GM19023 (cell line): ENCODE data around the gene KRT26.
"Not testable (repeated sequence)": the region's sequence is repeated elsewhere in the genome, so short reads cannot be mapped to it uniquely, and the experiment has no call there.

ENCODE experiments used
- ATAC-seq: cut with Tn5 transposase; IDR thresholded peaks from one replicate; pipeline ENCODE4 v1.9.1; 2021; ENCODE audit warnings: mild to moderate bottlenecking, moderate library complexity; ENCODE audit not compliant: unreplicated experiment

Gene KRT26

GRCh38 chr17:40795019-40795667 lies 23.1 kb upstream of the KRT26 start:
- no peak for ATAC-seq

DNA sequence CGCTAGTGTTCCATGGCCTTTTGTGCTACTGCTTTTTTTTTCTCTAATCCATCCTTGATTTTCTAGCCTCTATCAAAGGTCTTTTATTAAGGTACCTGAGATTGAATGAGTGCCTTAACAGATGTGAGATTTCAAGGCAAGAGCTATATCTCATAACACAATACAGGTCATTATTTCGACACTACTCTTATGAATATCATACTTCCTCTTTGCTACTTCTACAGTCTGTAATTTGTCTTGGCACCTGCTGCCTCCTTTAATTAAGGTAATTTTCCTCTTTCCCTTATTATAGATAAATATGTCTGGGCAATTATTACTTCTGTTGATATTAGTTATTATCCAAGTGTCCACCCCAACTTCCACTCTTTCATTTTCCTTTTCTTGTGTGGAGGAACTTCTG lies 22.5 kb upstream of the KRT26 start:
- no peak for ATAC-seq

DNA sequence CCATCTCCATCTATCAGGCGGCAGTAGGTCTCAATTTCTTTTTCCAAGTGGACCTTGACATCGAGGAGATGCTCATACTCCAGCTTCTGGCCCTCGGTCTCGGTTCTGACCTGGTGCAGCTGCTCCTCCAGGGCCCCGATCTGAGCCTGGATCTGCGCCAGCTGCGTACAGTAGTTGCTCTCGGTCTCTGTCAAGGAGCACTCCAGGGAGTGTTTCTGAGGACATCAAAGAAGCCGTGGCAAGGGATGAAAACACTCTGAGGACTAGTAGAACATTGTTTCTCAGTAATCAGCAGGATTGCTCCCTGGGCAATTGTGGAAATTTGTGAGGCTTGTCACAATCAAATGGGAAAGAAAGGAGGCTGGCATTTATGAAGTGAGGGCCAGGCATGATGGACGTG lies 21.8 kb upstream of the KRT26 start:
- ATAC-seq, result no peak

GRCh38 chr17:40791787-40792436 lies 19.9 kb upstream of the KRT26 start:
- no peak for ATAC-seq

DNA sequence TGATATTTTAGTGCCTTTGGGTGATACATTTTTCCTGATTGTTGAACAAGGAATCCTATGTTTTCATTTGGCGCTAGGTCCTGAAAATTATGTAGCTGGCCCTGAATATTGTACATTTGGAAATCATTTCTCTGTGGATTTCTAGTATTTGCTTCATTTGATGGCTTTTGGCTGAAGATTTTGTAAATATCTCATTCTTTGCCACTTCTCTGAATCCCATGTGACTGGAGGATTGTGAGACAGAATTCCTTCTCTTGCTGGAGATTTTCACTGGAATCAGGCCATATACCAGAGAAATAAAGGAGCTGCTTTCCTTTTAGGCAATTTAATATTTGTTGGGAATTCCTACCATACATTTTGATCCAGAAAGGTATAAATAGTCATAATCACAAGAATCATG lies 19.1 kb upstream of the KRT26 start:
- ATAC-seq, result no peak

DNA sequence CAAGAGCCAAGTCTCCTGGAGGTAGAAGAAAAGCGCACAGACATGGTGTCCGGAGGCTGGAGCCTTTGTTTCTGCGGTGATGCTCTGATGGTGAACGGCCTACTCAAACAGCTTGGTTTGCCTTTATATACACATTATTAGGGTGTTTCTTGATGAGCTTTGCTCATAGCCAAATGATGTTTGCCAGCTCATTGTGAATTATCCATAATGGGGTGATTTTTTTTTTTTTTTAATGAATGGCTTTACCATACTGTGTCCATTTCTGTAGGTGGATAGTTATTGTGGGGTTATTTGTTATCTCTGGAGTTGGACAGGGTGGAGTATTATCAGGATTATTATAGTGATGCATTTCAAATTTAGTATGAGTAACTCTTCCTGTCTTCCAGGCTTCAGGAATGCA lies 10.4 kb upstream of the KRT26 start, which contains the start of gene KRT27:
TSS of gene KRT27 (minus strand) at position 101 of the 400 bp plus-strand sequence. CDS start at position 44, 57 bp downstream.
- no peak for ATAC-seq

DNA sequence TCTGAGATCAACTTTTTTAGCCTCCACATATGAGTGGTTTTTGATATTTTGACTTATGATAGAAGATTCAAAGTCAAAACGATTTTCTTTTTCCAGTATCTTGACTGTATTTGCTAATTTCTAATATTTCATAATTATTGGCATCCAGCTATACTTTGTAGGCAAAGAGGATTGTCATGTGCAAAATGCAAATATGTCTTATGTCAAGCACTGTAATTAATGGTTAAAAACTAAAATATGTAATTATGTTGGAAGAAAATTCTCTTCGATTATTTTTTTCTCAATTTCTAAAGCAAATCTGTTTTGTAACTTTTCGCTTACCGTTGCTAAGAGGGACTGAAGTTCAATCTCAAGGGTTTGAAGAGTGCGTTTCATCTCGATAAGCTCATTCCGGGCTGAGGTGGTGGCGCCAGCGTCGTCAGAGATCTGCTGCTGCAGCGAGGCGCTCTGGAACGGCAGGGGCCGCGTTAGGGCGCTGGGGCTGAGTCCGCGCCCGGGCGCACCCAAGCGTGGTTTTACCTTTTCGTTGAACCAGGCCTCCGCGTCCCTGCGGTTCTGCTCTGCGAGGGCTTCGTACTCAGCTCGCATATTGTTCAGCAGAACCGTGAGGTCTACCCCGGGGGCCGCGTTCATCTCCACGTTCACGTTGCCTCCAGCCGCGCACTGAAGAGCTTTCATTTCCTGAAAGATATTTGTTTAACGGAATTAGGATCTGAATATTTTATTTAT lies 7.3 kb upstream of the KRT26 start:
- no peak for ATAC-seq

DNA sequence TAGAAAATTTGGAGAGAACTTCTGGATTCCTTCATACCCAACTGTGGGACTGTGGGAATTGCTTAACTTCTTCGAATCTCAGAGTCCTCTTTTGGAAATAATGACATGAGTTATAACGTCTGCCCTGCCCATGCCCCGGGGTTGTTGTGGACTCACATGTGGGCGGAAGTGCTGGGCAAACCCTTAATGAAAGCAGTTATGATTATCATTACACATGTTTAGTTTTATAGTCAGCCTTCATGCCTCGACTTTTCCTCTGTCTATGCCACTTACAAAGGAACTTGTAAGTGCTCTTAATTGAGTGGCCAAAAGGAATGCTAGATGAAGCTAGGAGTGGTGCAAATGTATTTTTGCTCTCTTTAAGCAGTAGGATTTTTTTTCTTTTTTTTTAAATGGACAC lies 6.5 kb upstream of the KRT26 start:
- ATAC-seq, result no peak

GRCh38 chr17:40777971-40778370 lies 6.0 kb upstream of the KRT26 start:
- ATAC-seq, result no peak

- no peak for ATAC-seq
These were observed 5.5 kb upstream of the KRT26 start for GRCh38 chr17:40777459-40777858.

DNA sequence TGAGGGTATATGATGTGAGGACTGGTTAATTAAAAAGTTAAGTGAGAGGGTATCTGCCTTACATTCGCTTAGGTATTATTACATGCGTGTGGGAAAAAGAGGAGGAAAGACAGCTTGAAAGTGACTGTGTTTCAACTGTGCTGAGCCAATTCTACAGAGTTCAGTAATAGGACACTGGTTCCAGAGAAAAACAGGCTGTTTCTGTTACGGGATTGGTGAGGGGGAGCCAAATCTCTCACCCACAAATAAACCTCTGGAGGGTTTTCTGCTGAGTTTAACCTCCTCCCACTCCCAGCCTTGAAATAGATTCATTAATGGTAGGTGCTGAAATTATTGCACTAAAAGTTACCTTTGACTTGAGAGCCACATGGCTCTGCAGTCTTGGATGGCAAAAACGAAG lies 3.9 kb upstream of the KRT26 start:
- no peak for ATAC-seq

DNA sequence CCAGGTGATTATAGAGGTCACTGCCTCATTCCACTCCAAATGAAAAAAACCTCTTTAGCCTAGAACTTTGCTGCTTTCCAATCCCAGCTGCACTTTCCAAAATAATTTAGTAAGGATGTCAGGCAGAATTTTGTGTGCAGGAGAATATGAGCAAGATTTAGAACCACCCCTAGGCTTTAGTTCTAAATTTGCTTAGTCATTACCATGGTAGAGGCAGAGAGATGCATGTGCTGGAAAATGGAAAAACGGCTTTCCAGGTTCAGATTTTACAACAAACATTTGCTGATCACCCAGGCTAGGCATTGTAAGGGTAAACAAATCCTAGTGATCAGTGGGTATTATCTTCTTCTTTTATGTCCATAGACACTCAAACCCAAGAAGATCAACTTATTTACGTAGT lies 6.3 kb downstream of the KRT26 start:
- no peak for ATAC-seq

GRCh38 chr17:40763752-40764151 lies 8.2 kb downstream of the KRT26 start:
- ATAC-seq, result no peak

DNA sequence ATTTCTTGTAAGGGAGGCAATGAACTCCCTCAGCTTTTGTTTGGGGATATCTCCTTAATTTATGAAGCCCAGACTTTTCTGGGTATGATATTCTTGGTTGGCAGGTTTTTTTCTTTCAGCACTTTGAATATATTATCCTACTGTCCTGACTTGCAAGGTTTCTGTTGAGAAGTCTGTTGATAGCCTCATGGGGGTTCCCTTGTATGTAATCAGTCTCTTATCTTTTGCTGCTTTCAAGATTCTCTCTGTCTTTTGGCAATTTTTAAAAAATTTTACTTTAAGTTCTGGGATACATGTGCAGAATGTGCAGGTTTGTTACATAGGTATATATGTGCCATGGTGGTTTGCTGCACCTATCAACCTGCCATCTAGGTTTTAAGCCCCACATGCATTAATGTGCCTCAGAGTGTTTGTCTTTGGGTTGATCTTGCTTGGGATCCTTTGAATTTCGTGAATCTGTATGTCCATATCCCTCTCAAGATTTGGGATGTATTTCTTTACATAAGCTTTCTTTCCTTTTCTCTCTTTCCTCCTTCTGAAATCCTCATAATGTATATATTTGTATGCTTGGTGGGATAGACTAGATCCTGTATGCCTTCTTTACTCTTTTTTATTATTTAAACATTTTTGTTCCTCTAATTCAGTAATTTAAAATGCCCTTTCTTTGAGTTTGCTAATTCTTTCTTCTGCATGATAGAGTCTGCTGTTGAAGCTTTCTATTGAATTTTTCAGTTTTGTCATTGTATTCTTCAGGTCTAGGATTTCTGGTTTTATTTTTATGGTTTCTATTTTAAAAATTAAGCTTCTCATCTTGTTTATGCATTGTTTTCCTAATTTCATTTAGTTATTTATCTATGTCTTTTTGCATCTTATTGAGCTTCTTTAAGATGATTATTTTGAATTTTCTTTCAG lies 11.6 kb downstream of the KRT26 start:
- no peak for ATAC-seq

- no peak for ATAC-seq
These were observed 16.8 kb downstream of the KRT26 start, which contains the start of gene KRT25 for GRCh38 chr17:40755231-40755630. KRT25 (minus strand) TSS chr17:40755331; CDS start chr17:40755271, 60 bp downstream.

- no peak for ATAC-seq
These were observed 18.2 kb downstream of the KRT26 start for GRCh38 chr17:40753804-40754203.

DNA sequence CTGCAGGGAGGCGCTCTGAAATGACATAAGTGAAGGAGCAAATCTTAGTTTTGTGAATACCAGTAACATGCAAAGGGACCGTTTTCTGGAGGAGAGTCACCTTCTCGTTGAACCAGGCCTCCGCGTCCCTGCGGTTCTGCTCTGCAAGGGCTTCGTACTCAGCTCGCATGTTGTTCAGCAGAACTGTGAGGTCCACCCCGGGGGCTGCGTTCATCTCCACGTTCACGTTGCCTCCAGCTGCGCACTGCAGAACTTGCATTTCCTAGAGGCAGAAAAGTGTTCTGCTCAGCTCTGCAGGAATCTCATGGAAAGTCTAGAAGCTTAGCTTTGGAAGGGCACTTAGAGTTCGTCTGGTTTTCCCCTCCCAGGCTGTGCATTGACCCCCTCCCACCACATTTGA lies 20.9 kb downstream of the KRT26 start:
- no peak for ATAC-seq

DNA sequence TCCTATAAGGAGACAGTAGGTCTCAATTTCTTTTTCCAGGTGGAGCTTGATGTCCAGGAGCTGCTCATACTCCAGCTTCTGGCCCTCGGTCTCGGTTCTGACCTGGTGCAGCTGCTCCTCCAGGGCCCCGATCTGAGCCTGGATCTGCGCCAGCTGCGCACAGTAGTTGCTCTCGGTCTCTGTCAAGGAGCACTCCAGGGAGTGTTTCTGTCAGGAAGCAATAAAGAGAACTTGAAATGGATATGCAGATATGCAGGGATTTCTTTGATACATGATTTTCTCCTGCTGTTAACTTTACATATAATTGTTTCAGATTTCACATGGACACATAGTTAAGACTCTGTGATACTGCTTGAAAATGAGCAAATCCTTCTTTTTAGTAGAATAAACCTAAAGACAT lies 21.6 kb downstream of the KRT26 start:
- no peak for ATAC-seq

- ATAC-seq, result not testable (repeated sequence)
These were observed 23.3 kb downstream of the KRT26 start for GRCh38 chr17:40748666-40749065.

DNA sequence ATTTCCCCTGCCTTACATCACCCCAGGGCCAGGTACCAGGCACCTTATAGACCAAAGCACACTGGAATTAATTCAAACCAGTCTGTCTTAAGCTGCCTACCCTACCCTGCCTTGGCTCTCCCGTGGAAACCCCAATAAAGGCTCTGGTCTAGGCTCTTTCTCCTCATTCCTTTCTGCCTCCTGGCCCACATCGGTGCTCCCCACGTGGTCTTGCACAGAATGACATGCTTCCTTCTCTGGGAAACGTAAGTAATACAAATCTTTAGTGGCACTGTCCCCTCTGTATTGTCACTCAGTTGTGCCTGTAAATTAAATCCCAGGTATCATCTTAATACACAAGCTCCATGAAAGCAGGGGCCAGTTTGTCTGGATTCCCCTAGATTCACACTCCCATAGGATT lies 33.4 kb downstream of the KRT26 start:
- no peak for ATAC-seq

DNA sequence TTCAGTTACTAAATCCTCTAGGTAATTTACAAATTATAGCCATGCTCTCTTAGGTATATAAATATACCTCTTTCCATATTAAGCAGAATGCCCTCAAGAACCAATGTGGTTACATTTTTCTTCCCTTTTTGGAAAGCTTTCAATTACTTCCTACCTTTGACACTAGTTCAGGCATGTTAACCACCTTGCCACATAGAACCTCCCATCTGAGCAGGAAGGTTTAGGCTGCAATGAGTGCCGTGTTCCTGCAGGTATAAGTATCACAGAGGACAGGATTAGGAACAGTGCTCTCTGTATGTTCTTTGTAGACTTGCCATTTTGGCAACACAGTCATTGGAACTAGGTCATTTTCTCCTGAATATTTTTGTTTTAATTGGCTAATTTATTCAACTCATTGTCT lies 37.0 kb downstream of the KRT26 start:
- ATAC-seq, result no peak
